ENCODE measurements around the gene DRD3.

Gene DRD3

DNA sequence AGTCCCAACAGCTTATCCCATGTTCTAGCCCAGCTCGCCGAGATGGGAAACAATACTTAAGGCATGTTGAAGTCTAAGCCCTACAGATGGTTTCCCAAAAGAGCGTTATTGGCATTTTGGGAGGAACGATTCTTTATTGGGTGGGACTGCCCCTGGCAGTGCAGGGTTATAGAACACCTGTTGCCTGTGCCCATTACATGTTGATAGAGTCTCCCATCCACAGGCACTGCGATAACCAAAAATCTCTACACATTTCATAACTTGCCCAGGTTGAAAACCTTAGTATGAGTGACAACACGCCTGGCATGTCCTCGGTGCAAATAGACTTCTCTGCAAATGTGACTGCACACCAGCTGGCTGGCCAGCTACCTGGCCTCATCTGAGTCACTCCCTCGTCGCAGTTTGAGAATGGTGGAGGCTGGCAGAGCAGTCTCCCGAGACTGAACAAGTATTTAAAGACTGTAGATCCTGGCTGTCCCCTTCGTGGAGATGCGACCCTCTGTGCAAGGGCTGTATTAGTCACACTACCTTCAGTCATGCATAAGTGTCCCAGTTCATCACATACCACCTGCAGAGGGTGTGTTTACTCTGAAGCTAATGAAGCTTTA lies 39.8 kb upstream of the DRD3 start:
- no peaks in the 10 kb centered on the region for H3K9me3 ChIP-seq (ENCODE audit: control insufficient read depth, insufficient read depth, low read depth, low read length)
- H3K27ac ChIP-seq (ENCODE audit: extremely low read depth, low read depth, low read length): no peak overlapping the region
- CTCF ChIA-PET: interaction anchor here (0.6 kb wide), 1 partner anchor 483 kb away, joined by 3 read pairs; no protein-coding TSS in a partner anchor
- no peaks in the 10 kb centered on the region for H3K36me3 ChIP-seq (ENCODE audit: control insufficient read depth in 2 of 2, insufficient read depth in 1 of 2, low read length in 2 of 2)
- TF ChIP-seq SCRT2 (tag by site-specific recombination; IDR thresholded peaks at IDR 0.05) (peak; percentile 63), ZNF146 (tag by site-specific recombination; IDR thresholded peaks at IDR 0.05) (no peak), ZNF600 (tag by site-specific recombination; IDR thresholded peaks at IDR 0.05) (no peak)
- TF ChIP-seq, protein P1, sequence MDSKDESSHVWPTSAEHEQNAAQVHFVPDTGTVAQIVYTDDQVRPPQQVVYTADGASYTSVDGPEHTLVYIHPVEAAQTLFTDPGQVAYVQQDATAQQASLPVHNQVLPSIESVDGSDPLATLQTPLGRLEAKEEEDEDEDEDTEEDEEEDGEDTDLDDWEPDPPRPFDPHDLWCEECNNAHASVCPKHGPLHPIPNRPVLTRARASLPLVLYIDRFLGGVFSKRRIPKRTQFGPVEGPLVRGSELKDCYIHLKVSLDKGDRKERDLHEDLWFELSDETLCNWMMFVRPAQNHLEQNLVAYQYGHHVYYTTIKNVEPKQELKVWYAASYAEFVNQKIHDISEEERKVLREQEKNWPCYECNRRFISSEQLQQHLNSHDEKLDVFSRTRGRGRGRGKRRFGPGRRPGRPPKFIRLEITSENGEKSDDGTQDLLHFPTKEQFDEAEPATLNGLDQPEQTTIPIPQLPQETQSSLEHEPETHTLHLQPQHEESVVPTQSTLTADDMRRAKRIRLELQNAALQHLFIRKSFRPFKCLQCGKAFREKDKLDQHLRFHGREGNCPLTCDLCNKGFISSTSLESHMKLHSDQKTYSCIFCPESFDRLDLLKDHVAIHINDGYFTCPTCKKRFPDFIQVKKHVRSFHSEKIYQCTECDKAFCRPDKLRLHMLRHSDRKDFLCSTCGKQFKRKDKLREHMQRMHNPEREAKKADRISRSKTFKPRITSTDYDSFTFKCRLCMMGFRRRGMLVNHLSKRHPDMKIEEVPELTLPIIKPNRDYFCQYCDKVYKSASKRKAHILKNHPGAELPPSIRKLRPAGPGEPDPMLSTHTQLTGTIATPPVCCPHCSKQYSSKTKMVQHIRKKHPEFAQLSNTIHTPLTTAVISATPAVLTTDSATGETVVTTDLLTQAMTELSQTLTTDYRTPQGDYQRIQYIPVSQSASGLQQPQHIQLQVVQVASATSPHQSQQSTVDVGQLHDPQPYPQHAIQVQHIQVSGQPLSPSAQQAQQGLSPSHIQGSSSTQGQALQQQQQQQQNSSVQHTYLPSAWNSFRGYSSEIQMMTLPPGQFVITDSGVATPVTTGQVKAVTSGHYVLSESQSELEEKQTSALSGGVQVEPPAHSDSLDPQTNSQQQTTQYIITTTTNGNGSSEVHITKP (tag by site-specific recombination; IDR thresholded peaks at IDR 0.05): no peak
- H3K4me3 ChIP-seq (ENCODE audit: low read depth, low read length): no peak overlapping the region
- H3K4me1 ChIP-seq (ENCODE audit: control insufficient read depth, insufficient read depth, low read length): peaks cover 4% of the 10 kb centered on the region
- POLR2A ChIA-PET: no interaction called here

DNA sequence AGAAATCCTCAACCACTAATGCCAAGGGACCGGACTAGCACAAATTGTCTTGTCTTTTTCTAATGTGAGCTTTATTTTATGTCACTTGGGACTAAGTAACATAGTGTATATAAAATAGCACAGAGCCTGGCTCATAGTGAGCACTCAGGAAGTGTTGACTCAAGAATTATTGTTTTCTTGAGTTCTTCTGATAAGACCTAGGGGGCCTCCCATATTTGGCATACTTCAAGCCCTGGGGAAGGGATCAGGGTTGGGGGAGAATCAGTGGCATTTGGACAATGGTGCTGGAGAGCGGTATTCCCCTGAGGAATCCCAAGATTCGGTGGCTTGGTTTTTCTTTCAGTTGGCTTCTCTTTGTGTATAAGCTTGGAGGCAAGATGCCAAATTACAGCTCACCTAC lies 39.2 kb upstream of the DRD3 start:
- POLR2A ChIA-PET: no interaction called here
- Histone ChIP-seq H3K36me3 (ENCODE audit: control insufficient read depth in 2 of 2, insufficient read depth in 1 of 2, low read length in 2 of 2) (no peaks in the 10 kb centered on the region), H3K4me3 (ENCODE audit: low read depth, low read length) (no peak overlapping the region), H3K9me3 (ENCODE audit: control insufficient read depth, insufficient read depth, low read depth, low read length) (no peaks in the 10 kb centered on the region), H3K27ac (ENCODE audit: extremely low read depth, low read depth, low read length) (no peak overlapping the region), H3K4me1 (ENCODE audit: control insufficient read depth, insufficient read depth, low read length) (peaks cover 4% of the 10 kb centered on the region)
- CTCF ChIA-PET: no interaction called here
- no peak for TF ChIP-seq ZNF174 (tag by site-specific recombination; IDR thresholded peaks at IDR 0.05)
- no peak for TF ChIP-seq ZNF654 (tag by site-specific recombination; IDR thresholded peaks at IDR 0.05; ENCODE audit: low read depth)
- no peak for TF ChIP-seq ZBTB1 (tag by site-specific recombination; IDR thresholded peaks at IDR 0.05)
- no peak for TF ChIP-seq ZNF596 (tag by site-specific recombination; IDR thresholded peaks at IDR 0.05)
- no peak for TF ChIP-seq ZNF473 (tag by site-specific recombination; IDR thresholded peaks at IDR 0.05)
- peak; percentile 66 for TF ChIP-seq GLIS1 (tag by site-specific recombination; IDR thresholded peaks at IDR 0.05)
- TF ChIP-seq ZNF660 (tag by site-specific recombination; IDR thresholded peaks at IDR 0.05): no peak

DNA sequence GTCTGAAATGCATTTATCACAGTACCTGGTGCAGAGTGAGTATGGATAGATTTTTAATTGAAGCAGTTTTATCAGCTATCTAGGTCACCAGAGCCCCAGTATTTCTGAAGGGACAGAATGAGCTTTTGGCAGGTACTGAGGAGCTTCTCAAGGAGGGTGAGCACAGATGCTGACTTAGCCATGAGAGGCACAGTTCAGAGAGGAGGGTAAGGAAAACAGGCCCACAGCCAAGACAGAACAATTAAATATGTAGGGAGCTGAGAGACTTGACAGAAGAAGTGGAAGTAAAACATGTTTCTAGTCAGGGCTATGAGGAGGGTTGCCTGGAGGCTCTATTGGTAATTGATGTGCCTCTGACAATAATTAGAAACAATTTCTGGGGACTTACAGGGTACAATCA lies 38.4 kb upstream of the DRD3 start:
- CTCF ChIA-PET: no interaction called here
- POLR2A ChIA-PET: no interaction called here
- peaks cover 4% of the 10 kb centered on the region for H3K4me1 ChIP-seq (ENCODE audit: control insufficient read depth, insufficient read depth, low read length)

DNA sequence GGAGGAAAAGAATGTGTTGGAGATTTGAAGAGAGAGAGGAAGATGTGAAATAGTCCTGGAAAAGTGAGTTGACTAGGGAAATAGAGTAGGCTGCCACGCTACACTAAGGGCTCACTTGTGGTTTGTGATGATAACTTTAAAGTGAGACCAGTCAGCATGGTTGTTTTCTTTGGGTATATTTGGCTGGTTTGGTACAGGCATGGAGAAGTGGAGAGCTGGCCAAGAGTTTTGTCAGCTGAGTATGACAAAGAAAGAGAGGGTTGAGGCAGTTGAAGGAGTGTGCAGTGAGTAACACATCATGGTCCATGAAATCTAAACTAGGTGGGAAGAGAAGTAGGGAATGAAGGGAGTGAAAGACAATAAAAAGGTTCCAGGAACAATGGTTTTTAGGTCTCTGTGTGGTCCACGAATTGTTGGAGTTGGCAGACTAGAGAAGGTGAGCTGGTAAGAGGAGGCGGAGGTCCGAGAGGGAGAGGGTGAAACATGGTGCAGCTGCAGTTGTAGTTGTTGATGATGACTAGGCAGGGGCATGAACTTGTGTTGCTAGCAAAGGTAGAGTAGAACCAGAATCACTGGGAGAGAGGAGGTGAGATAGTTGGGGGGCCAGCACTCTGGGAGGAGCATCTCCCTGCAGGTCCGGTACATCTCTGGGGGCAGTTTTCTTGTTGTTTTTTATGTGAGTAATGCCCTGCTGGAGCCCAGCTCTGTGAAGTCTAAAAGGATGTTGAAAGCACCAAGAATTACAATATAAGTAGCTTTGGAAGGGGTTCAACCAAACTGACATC lies 37.5 kb upstream of the DRD3 start:
- Histone ChIP-seq H3K4me3 (ENCODE audit: low read depth, low read length) (no peak overlapping the region), H3K36me3 (ENCODE audit: control insufficient read depth in 2 of 2, insufficient read depth in 1 of 2, low read length in 2 of 2) (no peaks in the 10 kb centered on the region), H3K27ac (ENCODE audit: extremely low read depth, low read depth, low read length) (no peak overlapping the region), H3K4me1 (ENCODE audit: control insufficient read depth, insufficient read depth, low read length) (peaks cover 4% of the 10 kb centered on the region), H3K9me3 (ENCODE audit: control insufficient read depth, insufficient read depth, low read depth, low read length) (no peaks in the 10 kb centered on the region)
- ChIA-PET CTCF (interaction anchor here (0.6 kb wide), 1 partner anchor 40 kb away, joined by 4 read pairs; no protein-coding TSS in a partner anchor), POLR2A (no interaction called here)
- TF ChIP-seq ZNF623 (tag by site-specific recombination; IDR thresholded peaks at IDR 0.05) (no peak), ZNF768 (tag by site-specific recombination; IDR thresholded peaks at IDR 0.05) (no peak), SP7 (tag by site-specific recombination; IDR thresholded peaks at IDR 0.05) (no peak), WT1 (tag by site-specific recombination; IDR thresholded peaks at IDR 0.05) (no peak), ZNF514 (tag by site-specific recombination; IDR thresholded peaks at IDR 0.05) (no peak), IKZF3 (tag by site-specific recombination; IDR thresholded peaks at IDR 0.05) (no peak), ZBTB1 (tag by site-specific recombination; IDR thresholded peaks at IDR 0.05) (no peak), SALL2 (tag by site-specific recombination; IDR thresholded peaks at IDR 0.05; ENCODE audit: borderline replicate concordance) (no peak), ZNF114 (tag by site-specific recombination; IDR thresholded peaks at IDR 0.05) (no peak), ZNF555 (tag by site-specific recombination; conservative IDR thresholded peaks at IDR 0.05) (no peak), ZNF561 (tag by site-specific recombination; IDR thresholded peaks at IDR 0.05; ENCODE audit: borderline replicate concordance) (no peak), ZNF133 (tag by site-specific recombination; IDR thresholded peaks at IDR 0.05) (no peak)
- TF ChIP-seq, protein P2, sequence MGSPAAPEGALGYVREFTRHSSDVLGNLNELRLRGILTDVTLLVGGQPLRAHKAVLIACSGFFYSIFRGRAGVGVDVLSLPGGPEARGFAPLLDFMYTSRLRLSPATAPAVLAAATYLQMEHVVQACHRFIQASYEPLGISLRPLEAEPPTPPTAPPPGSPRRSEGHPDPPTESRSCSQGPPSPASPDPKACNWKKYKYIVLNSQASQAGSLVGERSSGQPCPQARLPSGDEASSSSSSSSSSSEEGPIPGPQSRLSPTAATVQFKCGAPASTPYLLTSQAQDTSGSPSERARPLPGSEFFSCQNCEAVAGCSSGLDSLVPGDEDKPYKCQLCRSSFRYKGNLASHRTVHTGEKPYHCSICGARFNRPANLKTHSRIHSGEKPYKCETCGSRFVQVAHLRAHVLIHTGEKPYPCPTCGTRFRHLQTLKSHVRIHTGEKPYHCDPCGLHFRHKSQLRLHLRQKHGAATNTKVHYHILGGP (tag by site-specific recombination; IDR thresholded peaks at IDR 0.05): no peak

More for the DNA sequence above, 38.4 kb upstream of the DRD3 start:
- H3K4me3 ChIP-seq (ENCODE audit: low read depth, low read length): no peak overlapping the region
- no peak overlapping the region for H3K27ac ChIP-seq (ENCODE audit: extremely low read depth, low read depth, low read length)
- TF ChIP-seq GLIS1 (tag by site-specific recombination; IDR thresholded peaks at IDR 0.05) (0 out of 2 replicates have a peak, but pooled peaks have one; percentile 10), ZNF2 (tag by site-specific recombination; IDR thresholded peaks at IDR 0.05) (no peak), ZNF658 (tag by site-specific recombination; IDR thresholded peaks at IDR 0.05) (no peak), ZNF146 (tag by site-specific recombination; IDR thresholded peaks at IDR 0.05) (no peak), ZNF37A (tag by site-specific recombination; IDR thresholded peaks at IDR 0.05) (no peak)
- H3K9me3 ChIP-seq (ENCODE audit: control insufficient read depth, insufficient read depth, low read depth, low read length): no peaks in the 10 kb centered on the region
- H3K36me3 ChIP-seq (ENCODE audit: control insufficient read depth in 2 of 2, insufficient read depth in 1 of 2, low read length in 2 of 2): no peaks in the 10 kb centered on the region
